Mesenteric fat pad (tissue), 1 donor: ENCODE measurements around the gene LTF. TPM values are rescaled to one million over a fixed set of nuclear protein-coding genes. Genes with fewer than 3 reads are reported as not detected.
"Not testable (repeated sequence)": the region's sequence is repeated elsewhere in the genome, so short reads cannot be mapped to it uniquely, and the experiment has no call there.

ENCODE experiments used
- DNase-seq: peaks from one replicate; pipeline ENCODE4 v3.0.0-alpha.2; 2020; ENCODE audit warnings: low spot score
- long read RNA-seq: library from polyadenylated mRNA; unstranded; transcript quantifications from one replicate; pipeline ENCODE4 v2.0.0, GENCODE V29; 2020
- total RNA-seq: library from RNA; stranded (reverse); fragmentation: NEBNext Ultra II Directional; extraction: Animal tissue kit (Norgen Biotek cat#: 25700); gene quantifications from one replicate; pipeline ENCODE4 v1.2.1, GENCODE V29; 2021
- donor health status: DM: yes; HTN: yes; CAD: no.

Gene LTF
- 4.3 TPM for total RNA-seq
- long read RNA-seq, transcript LTF-203 (17 exons, 2,494 nt), result major isoform, 5 of 10 reads
- long read RNA-seq, partial matches to known transcripts, result 0 of 10 reads
- long read RNA-seq, other reads (novel, unspliced or antisense), result 3 of 10 reads

DNA sequence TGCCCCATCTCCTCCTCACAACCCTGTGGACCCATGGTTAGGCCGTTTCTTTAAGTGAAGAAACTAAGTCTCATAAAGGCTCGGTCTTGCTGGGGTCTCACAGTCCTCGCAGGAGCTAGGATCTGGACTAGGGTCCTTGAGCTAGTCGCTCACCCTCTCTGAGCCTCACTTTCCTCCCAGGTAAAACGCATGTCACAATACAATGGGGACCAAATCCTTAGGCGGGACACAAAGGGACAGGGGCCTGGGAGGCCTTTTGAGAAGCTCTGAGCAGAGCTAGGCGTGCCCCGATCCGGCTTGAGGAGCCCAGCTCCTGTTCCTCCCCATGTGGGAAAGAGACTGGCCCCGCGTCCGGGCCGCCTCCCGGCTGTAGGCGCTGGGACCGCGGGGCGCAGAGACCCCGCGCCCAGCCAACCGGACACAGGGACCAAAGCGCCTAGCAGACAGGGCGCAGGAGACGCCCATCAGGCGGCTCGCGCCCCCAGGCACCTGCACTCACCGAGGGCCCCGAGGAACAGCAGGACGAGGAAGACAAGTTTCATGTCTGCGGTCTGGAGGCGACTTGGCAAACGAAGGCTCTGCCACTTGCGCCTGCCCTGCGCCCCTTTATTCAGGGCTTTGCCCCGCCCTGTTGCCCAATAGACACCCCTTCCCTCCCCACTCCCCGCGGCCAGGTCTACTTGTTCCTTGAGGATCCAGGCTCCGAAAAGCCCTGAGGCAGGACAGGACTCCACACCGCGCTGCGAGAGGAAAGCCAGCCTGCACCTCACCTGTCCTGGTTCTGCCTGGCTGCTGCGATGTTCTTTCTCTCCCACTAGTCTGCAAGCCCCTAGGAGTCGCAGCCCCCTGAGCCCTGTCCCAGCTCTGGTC lies at the start of gene LTF:
Gene LTF (minus strand): TSS at position 580 of the 870 bp plus-strand sequence. CDS start 38 bp downstream, at position 542.
- DNase-seq, result peak; percentile 89

DNA sequence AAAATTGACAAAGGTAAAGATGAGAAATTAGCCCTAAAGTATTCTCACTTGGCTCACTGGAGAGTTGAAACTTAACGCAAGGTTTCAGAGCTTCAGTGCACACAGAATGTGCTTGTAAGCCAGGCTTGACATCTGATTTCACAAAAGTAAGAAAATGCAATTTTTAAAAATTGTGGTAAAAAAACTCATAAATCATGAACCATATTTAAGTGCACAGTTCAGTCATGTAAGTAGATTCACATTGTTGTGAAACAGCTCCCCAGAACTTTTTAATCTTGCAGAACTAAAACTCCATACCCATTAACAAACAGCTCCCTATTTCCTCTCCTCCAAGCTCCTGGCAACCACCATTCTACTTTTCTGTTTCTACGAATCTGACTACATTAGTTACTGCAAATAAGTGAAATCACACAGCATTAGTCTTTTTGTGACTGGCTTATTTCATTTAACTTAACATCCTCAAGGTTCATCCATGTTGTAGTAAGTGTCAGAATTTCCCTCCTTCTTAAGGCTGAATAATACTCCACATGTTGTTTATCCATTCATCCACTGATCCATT lies 47.6 kb upstream of the LTF start:
- DNase-seq, result no peak

DNA sequence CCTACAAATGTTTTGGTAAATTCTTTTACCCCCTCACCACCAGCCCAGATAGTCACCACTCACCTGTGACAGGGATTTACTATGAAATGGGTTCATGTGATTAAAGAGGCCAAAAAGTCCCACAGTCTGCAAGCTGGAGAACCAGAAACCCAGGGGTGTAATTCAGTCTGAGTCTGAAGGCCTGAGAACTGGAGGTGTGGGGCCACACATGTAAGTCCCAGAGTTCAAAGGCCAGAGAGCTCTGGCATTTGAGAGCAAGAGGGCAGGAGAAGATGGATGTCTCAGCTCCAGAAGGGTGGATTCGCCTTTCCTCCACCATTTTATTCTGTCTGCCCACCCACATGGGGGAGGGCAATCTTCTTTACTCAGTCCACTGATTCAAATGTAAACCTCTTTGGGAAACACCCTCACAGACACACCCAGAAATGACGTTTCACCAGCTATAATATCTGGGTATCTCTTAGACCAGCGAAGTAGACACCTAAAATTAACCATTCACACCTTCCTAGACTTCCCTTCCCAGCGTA lies 45.0 kb upstream of the LTF start:
- no peak for DNase-seq

DNA sequence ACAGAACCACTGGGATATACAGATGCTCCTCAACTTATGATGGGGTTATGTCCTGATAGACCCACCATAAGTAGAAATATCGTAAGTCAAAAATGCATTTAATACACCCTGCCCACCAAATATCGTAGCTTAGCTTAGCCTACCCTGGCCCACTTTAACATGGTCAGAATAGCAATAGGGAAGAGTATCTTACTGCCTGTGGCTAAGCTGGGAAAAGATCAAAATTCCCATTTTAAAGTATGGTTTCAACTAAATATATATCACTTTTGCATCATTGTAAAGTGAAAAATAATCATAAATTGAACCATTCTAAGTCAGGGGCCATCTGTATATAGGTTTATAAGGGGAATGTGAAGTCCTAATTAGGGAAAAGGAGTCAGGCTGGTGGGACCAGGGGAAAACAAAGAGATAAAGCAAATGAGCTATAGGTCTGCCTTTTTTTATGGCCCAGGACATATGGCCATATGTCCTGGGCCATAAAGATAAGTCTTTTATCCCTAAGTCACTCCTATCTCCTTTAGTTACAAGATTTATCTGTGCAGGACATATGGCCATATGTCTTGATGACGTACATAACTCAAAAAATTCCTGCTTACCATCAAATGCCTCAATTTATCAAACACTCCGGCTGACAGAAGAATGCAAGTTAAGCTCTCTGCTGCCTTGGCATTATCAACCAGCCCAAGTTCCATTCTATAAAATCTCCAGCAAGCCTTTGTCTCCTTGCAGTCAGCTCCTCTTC lies 44.3 kb upstream of the LTF start:
- no peak for DNase-seq

DNA sequence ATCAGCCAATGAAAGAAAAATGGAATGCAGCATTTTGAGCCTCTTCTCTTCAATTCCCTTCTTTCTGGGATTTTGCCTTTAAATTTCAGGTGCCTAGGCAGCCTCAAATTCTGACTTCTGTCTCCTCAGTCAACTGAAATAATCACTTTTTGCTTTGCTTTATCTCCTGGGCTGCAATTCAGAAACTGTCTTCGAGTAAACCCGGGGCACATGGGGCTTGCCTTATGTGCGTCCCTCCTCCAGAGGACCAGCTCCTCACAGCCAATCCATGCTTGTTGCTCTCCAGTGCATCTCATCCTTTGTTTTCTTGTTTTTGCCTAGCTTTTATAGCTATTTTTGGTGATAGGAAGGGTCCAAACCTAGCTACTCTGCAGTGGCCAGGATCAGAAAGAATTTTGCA lies 41.8 kb upstream of the LTF start:
- no peak for DNase-seq

DNA sequence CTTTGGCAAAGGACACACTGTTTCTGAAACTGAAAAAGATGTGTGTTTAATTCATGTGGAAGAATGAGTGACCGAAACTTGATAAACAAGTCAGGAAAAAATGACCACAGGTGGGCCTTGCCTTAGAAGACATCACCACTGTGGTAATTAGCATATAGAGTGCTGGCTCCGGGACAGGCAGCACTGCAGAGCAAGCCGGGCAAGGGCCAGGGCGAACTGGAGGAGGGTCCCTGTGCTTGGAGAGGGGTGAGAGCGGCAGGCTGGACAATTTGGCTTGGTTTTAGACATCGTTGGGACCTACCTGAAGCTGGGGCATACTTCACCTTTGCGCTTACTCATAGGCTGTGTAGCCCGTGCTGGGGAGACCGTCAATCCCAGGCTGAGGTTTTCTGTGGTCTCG lies 41.2 kb upstream of the LTF start:
- DNase-seq, result no peak

DNA sequence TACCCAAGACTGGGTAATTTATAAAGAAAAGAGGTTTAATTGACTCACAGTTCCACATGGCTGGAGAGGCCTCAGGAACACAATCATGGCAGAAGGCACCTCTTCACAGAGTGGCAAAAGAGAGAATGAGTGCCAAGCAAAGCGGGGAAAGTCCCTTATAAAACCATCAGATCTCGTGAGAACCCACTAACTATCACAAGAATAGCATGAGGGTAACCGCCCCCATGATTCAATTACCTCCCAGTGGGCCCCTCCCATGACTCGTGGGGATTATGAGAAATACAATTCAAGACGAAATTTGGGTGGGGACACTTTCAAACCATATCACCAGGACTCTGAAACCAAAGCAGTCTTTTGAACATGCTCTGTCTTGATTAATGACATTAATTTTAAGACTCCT lies 40.1 kb upstream of the LTF start:
- DNase-seq, result no peak

DNA sequence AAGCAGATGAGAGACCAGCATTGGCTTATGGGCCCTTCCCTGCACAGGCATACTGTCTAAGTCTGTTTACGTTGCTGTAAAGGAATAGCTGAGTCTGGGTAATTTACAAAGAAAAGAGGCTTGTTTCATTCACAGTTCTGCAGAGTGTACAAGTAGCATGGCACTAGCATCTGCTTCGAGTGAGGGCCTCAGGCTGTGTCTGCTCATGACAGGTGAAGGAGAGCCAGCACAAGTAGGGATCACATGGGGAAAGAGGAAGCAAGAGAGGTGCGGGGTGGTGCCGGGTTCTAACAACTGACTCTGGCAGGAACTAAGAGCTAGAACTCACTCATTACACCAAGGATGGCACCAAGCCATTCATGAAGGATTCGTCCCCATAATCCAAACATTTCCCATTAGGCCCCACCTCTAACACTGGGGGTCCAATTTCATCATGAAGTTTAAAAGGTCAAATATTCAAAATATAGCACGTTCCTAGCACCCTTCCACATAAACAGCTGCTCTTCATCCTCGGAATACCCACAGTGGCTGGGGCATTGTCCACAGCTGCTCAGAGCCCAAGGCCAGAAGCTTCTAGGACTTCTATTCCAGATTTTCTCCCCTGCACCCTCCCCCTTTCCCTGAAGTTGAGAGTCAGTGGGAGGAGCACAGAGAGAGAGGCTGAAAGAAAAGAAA lies 38.6 kb upstream of the LTF start:
- no peak for DNase-seq

DNA sequence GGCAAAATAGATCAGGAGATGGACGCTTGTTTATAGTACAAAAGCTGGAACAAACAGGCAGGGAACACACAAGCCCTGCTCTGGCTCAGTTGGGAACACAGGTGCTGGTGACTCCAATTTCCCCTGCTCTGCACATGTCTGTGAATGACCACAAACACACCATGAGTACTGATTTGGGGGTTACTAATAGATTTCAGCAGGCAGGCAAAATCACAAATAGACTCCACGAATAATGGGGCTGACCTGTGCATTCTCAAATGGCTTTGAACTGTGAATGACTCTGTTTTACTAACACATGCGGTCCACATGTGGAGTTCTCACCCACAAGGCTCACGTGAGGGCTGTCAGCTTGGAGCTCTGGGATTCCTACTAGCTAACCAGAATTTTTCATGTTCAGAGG lies 37.0 kb upstream of the LTF start:
- no peak for DNase-seq

DNA sequence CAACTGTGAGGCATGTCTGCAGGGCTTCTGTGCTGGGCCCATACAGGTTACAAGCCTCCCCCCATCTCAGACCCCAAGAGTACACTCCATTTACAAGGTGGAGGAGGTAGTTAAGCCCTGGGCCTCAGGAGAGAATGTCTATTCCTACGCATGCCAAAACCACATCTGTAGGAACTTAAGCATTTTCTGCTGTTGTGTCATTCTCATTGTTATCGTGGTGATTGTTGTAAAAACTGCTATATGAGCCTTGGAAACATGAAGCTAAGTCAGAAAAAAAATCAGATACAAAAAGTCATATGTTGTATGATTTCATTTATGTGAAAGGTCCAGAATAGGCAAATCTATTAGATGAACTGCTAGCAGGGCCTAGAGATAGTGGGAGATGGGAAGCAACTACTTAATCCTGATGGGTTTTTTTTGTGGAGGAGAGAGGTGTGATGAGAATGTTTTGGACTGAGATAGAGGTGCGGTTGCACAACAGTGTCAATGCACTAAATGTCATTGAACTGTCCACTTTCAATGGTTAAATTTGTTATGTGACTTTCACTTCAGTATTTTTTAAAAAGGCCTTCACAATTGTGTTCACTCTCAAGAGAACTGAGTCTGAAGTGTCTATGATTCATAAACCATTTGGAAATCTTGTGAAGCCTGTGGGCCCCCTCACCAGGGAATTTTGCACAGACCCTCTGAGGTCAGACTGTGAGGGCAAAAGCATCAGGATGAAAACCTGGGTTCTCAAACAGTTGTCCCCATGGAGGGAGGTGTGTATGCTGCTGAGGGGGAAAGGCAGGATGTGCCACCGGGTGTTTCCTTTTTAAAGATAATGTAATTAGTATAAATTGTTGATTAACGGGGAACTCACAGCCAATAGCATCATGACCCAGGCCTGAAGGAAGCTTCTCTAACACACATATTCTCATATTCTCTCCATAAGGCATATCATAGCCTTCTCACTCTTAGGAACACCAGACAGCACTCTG lies 36.2 kb upstream of the LTF start:
- DNase-seq, result no peak

DNA sequence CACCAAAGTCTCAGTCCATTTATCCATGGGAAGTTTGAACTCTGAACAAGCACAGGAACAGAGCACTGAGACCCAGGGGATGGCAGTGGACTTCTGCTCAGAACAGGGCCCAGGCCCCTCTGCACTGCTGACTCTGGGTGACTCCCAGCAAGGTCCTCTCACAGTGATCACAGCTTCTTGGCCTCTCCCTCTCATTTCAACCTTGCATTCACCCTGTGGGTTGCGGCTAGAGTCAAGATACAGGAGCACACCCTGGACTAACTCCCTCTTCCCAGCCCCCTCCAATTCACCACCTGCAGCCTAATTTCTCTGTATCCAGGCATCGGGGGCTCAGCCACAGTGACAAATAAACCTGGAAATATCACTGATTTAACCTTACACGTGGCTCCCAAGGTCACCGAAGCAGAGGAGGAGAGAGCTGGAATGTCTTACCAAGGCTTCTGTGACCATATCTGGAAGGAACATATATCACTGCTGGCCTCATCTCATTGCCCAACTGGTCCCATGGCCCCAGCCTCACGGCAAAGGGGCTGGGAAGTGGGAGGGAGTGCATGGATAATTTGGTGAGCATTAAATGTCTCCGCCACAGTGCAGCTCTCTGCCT lies 34.3 kb upstream of the LTF start:
- DNase-seq, result no peak

DNA sequence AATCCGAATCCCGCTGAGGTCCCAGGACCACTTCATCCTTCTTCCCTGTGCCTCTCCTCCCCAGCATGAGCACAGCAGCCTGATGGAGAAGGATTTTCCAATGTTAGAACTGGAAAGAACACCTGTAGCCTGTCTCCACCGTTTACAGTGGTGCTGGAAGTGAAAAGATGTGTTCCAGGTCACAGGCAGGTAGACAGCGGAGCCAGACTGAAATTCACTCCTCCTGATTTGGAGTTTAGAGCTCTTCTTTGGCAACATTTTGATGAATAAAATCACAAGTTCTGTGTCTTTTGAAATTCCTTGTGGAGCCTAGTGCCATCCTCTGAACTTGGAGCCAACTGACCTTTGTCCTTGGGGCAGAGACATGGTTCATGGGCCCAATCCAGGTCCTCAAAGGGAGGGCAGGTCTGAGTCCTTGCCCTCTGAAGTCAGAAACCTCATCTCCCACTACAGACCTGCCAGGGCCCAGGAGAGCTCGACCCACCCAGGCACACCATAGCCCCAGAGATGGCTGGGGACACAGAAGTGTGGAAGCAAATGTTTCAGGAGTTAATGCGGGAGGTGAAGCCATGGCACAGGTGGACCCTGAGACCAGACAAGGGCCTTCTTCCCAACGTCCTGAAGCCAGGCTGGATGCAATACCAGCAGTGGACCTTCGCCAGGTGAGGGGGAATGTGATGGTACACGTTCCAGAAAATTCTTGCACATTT lies 33.0 kb upstream of the LTF start, which contains the start of gene RTP3:
Gene RTP3 (plus strand): TSS at position 421 of the 710 bp plus-strand sequence. CDS start 87 bp downstream, at position 508.
- DNase-seq, result no peak

DNA sequence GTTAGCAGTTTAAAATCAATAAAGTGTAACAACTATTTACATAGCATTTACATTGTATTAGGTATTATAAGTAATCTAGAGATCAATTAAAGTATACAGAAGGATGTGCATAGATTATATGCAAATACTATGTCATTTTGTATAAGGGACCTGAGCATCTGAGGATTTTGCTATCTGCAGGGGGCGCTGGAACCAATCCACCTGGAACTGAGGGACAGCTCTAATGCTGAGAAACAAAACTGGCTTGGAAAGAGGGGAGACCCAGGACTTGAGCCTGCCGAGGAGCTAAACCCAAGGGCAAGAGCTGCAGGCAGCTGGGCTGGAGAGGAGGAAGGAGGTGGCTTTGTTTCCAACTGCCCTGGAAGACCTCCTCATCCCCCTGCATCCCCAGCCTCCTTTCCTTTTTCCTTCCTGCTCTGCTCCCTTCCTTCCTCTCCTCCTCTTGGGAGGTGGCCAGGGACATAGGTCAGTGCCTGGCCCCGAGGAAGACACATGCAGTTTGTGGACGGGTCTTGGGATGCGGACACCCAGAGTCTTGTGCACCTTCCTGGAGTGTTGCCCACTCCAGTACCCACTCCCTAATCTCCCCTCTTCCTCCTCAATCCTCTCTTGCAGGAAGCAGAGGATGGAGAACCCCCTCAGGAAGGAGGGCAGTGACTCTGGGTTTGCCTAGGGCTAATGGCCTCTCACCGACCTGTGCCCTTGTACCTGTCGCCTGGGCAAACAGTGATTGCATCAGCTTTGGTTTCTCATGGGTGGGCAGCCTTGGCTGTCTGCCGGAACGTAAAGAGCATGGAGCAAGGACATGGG lies 32.2 kb upstream of the LTF start:
- no peak for DNase-seq

DNA sequence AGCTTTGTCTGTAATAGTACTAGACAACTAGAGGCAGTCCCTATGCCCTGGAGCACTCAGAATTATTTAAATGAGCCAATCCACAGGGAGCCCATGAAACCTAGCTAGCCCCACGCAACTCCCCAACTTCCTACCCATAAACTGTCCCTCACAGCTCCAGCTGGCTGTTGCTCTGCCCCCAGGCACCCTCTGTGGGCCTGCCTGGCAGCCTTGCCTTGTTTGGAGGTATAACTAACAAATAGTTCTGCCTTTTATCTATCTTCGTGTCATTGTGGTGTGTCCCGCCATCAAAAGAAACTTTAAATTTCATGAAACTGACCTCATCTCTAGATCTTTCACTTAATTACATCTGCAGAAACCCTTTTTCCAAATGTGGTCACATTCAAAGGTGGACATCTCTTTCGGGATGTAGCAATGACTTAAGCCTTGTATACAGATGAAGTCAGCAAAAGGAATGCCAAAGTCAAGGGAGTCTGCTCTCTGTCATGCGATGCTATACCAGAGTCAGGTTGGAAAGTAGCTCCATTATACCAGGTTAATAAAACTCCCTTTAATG lies 31.3 kb upstream of the LTF start:
- no peak for DNase-seq

DNA sequence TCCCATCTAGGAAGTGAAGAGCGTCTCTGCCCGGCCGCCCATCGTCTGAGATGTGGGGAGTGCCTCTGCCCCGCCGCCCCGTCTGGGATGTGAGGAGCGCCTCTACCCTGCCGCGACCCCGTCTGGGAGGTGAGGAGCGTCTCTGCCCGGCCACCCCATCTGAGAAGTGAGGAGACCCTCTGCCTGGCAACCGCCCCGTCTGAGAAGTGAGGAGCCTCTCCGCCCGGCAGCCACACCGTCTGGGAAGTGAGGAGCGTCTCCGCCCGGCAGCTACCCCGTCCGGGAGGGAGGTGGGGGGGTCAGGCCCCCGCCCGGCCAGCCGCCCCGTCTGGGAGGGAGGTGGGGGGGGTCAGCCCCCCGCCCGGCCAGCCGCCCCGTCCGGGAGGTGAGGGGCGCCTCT lies 29.8 kb upstream of the LTF start:
- DNase-seq, result not testable (repeated sequence)

DNA sequence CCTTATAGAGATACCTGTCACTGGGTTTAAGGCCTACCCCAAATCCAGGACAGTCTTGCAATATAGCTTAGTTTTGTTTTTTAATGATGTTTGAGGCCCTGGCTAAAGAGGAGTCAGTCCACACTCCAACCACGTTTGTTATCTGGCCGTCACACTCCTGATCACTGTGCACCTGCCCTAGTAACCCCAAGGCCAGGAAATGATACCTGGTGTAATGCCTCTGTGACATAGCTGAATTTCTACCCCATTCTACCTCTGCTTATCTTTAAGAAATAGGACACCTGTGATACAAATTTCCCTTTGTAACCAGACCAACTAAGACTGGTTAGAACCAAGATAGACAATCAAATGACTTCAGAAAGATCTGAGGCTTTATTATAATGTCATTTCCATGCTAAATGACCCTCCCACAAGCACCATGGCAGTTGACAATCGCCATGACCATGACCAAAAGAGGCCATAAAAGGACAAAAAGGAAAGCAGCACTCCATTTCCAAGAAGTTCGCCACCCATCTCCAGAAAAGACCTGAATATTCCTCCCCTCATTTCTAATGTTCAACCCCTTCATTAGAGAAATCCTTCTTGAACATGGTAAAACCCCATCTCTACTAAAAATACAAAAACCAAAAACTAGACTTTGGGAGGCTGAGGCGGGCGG lies 28.3 kb upstream of the LTF start:
- DNase-seq, result no peak
